HepG2 (cell line): ENCODE measurements around the gene KLF11. TPM values are rescaled to one million over a fixed set of nuclear protein-coding genes. Genes with fewer than 3 reads are reported as not detected.
A peak's percentile ranks its signal among the peaks of the same experiment; 100 is the strongest.

ENCODE experiments used
- ASH2L ChIP-seq: fragments of 300-600, 200-600 bp; sonication (generic); IDR thresholded peaks from 2 replicates; pipeline ENCODE4 v1.7.0; 2017; ENCODE audit warnings: low read depth, mild to moderate bottlenecking, moderate library complexity, mixed read lengths, low read length; ENCODE audit not compliant: insufficient read length
- CEBPB ChIP-seq: IDR thresholded peaks from 2 replicates; pipeline ENCODE4 v1.6.1; 2011; ENCODE audit warnings: low read depth, low read length, improper control_type of control experiment, borderline replicate concordance
- DNMT1 ChIP-seq: sonication (generic); formaldehyde crosslinking; IDR thresholded peaks from 2 replicates; pipeline ENCODE4 v1.5.1; 2020; ENCODE audit warnings: mild to moderate bottlenecking, missing genetic modification reagents
- ESRRA ChIP-seq: sonication (generic); formaldehyde crosslinking; IDR thresholded peaks from 2 replicates; pipeline ENCODE4 v1.5.1; 2020; ENCODE audit warnings: mild to moderate bottlenecking, low read depth, missing genetic modification reagents
- GTF2F1 ChIP-seq: fragments of 150-350 bp; IDR thresholded peaks from 2 replicates; pipeline ENCODE4 v1.6.1; 2014; ENCODE audit warnings: low read length
- HMGXB4 ChIP-seq, 2 experiments: sonication (generic) in 1 of 2; formaldehyde crosslinking in 1 of 2; IDR thresholded peaks; 2 replicates each; pipeline versions ENCODE4 v1.4.0 to v1.6.1; 2018 to 2020; ENCODE audit warnings: missing genetic modification reagents in 2 of 2, borderline replicate concordance in 1 of 2, low read depth in 1 of 2, mild to moderate bottlenecking in 1 of 2, missing biosample characterization in 1 of 2
- HNRNPL ChIP-seq: fragments of 200-400 bp; formaldehyde crosslinking; IDR thresholded peaks from 2 replicates; pipeline ENCODE4 v1.6.1; 2017; ENCODE audit warnings: mild to moderate bottlenecking, low read depth, low read length
- HOXA5 ChIP-seq: sonication (generic); formaldehyde crosslinking; IDR thresholded peaks from 2 replicates; pipeline ENCODE4 v1.4.0; 2020; ENCODE audit warnings: missing genetic modification reagents
- JARID2 ChIP-seq: sonication (generic); formaldehyde crosslinking; IDR thresholded peaks from 2 replicates; pipeline ENCODE4 v1.8.1; 2023; ENCODE audit warnings: missing genetic modification reagents, inconsistent platforms; ENCODE audit not compliant: insufficient replicate concordance
- KDM5B ChIP-seq: sonication (generic); formaldehyde crosslinking; IDR thresholded peaks from 2 replicates; pipeline ENCODE4 v1.4.0; 2020; ENCODE audit warnings: missing genetic modification reagents, mild to moderate bottlenecking, borderline replicate concordance
- NFIC ChIP-seq: IDR thresholded peaks from 2 replicates; pipeline ENCODE4 v1.6.1; 2012; ENCODE audit warnings: mild to moderate bottlenecking, low read length, inconsistent platforms
- NR2F2 ChIP-seq: IDR thresholded peaks from 2 replicates; pipeline ENCODE4 v1.6.1; 2012; ENCODE audit warnings: low read depth, inconsistent platforms, borderline replicate concordance
- PATZ1 ChIP-seq: sonication (generic); formaldehyde crosslinking; IDR thresholded peaks from 2 replicates; pipeline ENCODE4 v1.4.0; 2020; ENCODE audit warnings: missing genetic modification reagents
- THAP9 ChIP-seq: sonication (generic); formaldehyde crosslinking; IDR thresholded peaks from 2 replicates; pipeline ENCODE4; 2020; ENCODE audit warnings: missing genetic modification reagents, mild to moderate bottlenecking, borderline replicate concordance
- WIZ ChIP-seq: sonication (generic); formaldehyde crosslinking; IDR thresholded peaks from 2 replicates; pipeline ENCODE4 v1.5.1; 2020; ENCODE audit warnings: mild to moderate bottlenecking, missing genetic modification reagents
- XRCC5 ChIP-seq: fragments of 200-400 bp; formaldehyde crosslinking; optimal IDR thresholded peaks from 2 replicates; pipeline ENCODE3; 2017; ENCODE audit warnings: mild to moderate bottlenecking, low read length
- ZBTB34 ChIP-seq: sonication (generic); formaldehyde crosslinking; IDR thresholded peaks from 2 replicates; pipeline ENCODE4 v1.8.0; 2022; ENCODE audit warnings: mild to moderate bottlenecking, missing genetic modification reagents
- ZBTB42 ChIP-seq: sonication (generic); formaldehyde crosslinking; IDR thresholded peaks from 2 replicates; pipeline ENCODE4 v1.5.0; 2020; ENCODE audit warnings: mild to moderate bottlenecking, missing genetic modification reagents
- ZBTB7A ChIP-seq: sonication (generic); formaldehyde crosslinking; IDR thresholded peaks from 2 replicates; pipeline ENCODE4 v1.8.0; 2022; ENCODE audit warnings: mild to moderate bottlenecking, missing genetic modification reagents
- ZFP1 ChIP-seq: IDR thresholded peaks from 2 replicates; pipeline ENCODE4 v1.6.1; 2016
- ZMYM3 ChIP-seq: sonication (generic); formaldehyde crosslinking; IDR thresholded peaks from 2 replicates; pipeline ENCODE4 v1.5.1; 2020; ENCODE audit warnings: mild to moderate bottlenecking, missing genetic modification reagents
- ZNF354B ChIP-seq: sonication (generic); formaldehyde crosslinking; IDR thresholded peaks from 2 replicates; pipeline ENCODE4 v1.8.0; 2022; ENCODE audit warnings: mild to moderate bottlenecking, missing genetic modification reagents
- polyA plus RNA-seq, 8 experiments: library from polyadenylated mRNA; depleted of rRNA in 3 of 8; stranded (reverse) in 7 of 8; unstranded in 1 of 8; fragments of >200 nt; fragmentation: Illumina TruSeq in 4 of 8; extraction: Trizol in 4 of 8; gene quantifications; 2 replicates each; pipeline versions ENCODE4 v1.2.1 to v1.2.3, GENCODE V29; 2011 to 2016; ENCODE audit warnings: low read depth in 4 of 8, missing spikeins in 1 of 8, mixed read lengths in 1 of 8; ENCODE audit not compliant: insufficient read depth in 1 of 8
- total RNA-seq, 5 experiments: library from RNA; depleted of rRNA; stranded (reverse); fragments of >200 nt; fragmentation: Illumina TruSeq; extraction: Trizol; gene quantifications; 2 replicates each; pipeline ENCODE4 v1.2.3, GENCODE V29; 2016; ENCODE audit warnings: low read depth in 1 of 5

Gene KLF11
- total and polyA plus RNA-seq, 2 of the 13 experiments (the other 11 are each of a cell fraction or from before 2014, with no cell fraction given), result 2.5 to 11.8 TPM

- no peak for TF ChIP-seq ZBTB7A (CRISPR knock-in tag)
- TF ChIP-seq THAP9 (CRISPR knock-in tag), result no peak
- no peak for TF ChIP-seq NFIC
- no peak for TF ChIP-seq JARID2 (CRISPR knock-in tag)
- TF ChIP-seq CEBPB, result peak; percentile 20; the same call in 1 of the 2 replicates
- no peak for TF ChIP-seq WIZ (CRISPR knock-in tag)
- TF ChIP-seq ESRRA (CRISPR knock-in tag), result no peak
- TF ChIP-seq KDM5B, result no peak
- peak; percentile 20; the same call in 1 of the 2 replicates for TF ChIP-seq PATZ1 (CRISPR knock-in tag)
- TF ChIP-seq HNRNPL, result no peak
- no peak for TF ChIP-seq XRCC5
- no peak for TF ChIP-seq HOXA5 (CRISPR knock-in tag)
- TF ChIP-seq ZMYM3 (CRISPR knock-in tag), result no peak
- no peak for TF ChIP-seq ZBTB42 (CRISPR knock-in tag)
- no peak for TF ChIP-seq HMGXB4 (CRISPR knock-in tag; IDR thresholded peaks at IDR 0.05; ENCODE audit: borderline replicate concordance in 1 of 2, low read depth in 1 of 2)
- TF ChIP-seq DNMT1 (CRISPR knock-in tag), result no peak
- no peak for TF ChIP-seq ZFP1
- no peak for TF ChIP-seq ZBTB34 (CRISPR knock-in tag)
- TF ChIP-seq GTF2F1, result no peak
- TF ChIP-seq NR2F2, result no peak
- TF ChIP-seq ZNF354B (CRISPR knock-in tag), result no peak
- TF ChIP-seq ASH2L, result no peak
Measured at GRCh38 chr2:10059552-10060335, 16.4 kb downstream of the KLF11 start (continued).
